Endothelial cell of umbilical vein (primary cell): ENCODE data around the gene ADGRL3. TPM values are rescaled to one million over a fixed set of nuclear protein-coding genes. Genes with fewer than 3 reads are reported as not detected.

Experiments used
- BruUV-seq: library from RNA; stranded (reverse); fragments of 400-500 nt; replicated peaks from 2 replicates; lab custom pipeline; 2021; lab: Mats Ljungman, UMichigan
- CTCF ChIA-PET: fragments of 300-600, 350-600 bp; sonication (Branson Sonifier 250); formaldehyde crosslinking; loops from one replicate; lab custom pipeline; 2021; ENCODE audit warnings: antibody characterized with exemption, inconsistent platforms; lab: Charles Lee
- POLR2A ChIA-PET: fragments of 300-600, 350-600 bp; sonication (Branson Sonifier 250); formaldehyde crosslinking; loops from one replicate; lab custom pipeline; 2021; ENCODE audit warnings: antibody characterized with exemption, inconsistent platforms; lab: Charles Lee
- DNase-seq: peaks from one replicate; pipeline ENCODE4 v3.0.0-alpha.2; 2011; ENCODE audit warnings: low read depth, low spot score
- FAIRE-seq: peaks from 2 replicates; lab custom pipeline; 2011; peaks lifted over from hg19 to GRCh38; lab: Jason Lieb, UNC
- H2AFZ ChIP-seq: 2 replicates; pipeline ENCODE4 v1.6.0; 2012; ENCODE audit warnings: low read depth, low read length, control low read depth, inconsistent platforms
- H3K27ac ChIP-seq: 2 replicates; pipeline ENCODE4 v1.5.1; 2011; ENCODE audit warnings: low read depth, mild to moderate bottlenecking, control low read depth, low read length, moderate library complexity; ENCODE audit not compliant: insufficient read depth
- H3K27me3 ChIP-seq, 2 experiments: 2 replicates each; pipeline versions ENCODE4 v1.6.0 to v1.6.1; 2011; ENCODE audit warnings: low read length in 2 of 2, mixed read lengths in 1 of 2; ENCODE audit not compliant: control insufficient read depth in 2 of 2, insufficient read depth in 2 of 2
- H3K36me3 ChIP-seq, 2 experiments: 2 replicates in 1 of 2; 3 replicates in 1 of 2; pipeline ENCODE4 v1.5.1; 2011; ENCODE audit warnings: low read length in 2 of 2, mild to moderate bottlenecking in 1 of 2, moderate library complexity in 1 of 2; ENCODE audit not compliant: control insufficient read depth in 2 of 2, insufficient read depth in 2 of 2; ENCODE audit errors: extremely low read depth in 1 of 2
- H3K4me1 ChIP-seq: 3 replicates; pipeline ENCODE4 v1.5.1; 2011; ENCODE audit warnings: mild to moderate bottlenecking, low read length; ENCODE audit not compliant: control insufficient read depth, insufficient read depth; ENCODE audit errors: extremely low read depth
- H3K4me2 ChIP-seq: 2 replicates; pipeline ENCODE4 v1.6.1; 2011; ENCODE audit warnings: low read length, control low read depth, mixed read lengths; ENCODE audit not compliant: insufficient read depth
- H3K4me3 ChIP-seq, 3 experiments: fragments of 200-600 bp in 1 of 3; sonication (generic), shearing (Covaris generic) in 1 of 3; replicated peaks in 1 of 3; 2 replicates each; pipeline ENCODE4 v1.5.1; 2011 to 2016; ENCODE audit warnings: control low read depth in 3 of 3, low read length in 3 of 3, mild to moderate bottlenecking in 2 of 3, inconsistent platforms in 1 of 3, low read depth in 1 of 3, moderate library complexity in 1 of 3; ENCODE audit not compliant: insufficient read depth in 1 of 3
- H3K79me2 ChIP-seq: 2 replicates; pipeline ENCODE4 v1.6.0; 2012; ENCODE audit warnings: low read length, inconsistent platforms; ENCODE audit not compliant: control insufficient read depth, insufficient read depth
- H3K9ac ChIP-seq: replicated peaks from 2 replicates; pipeline ENCODE3; 2011; ENCODE audit warnings: low read length, control low read depth; ENCODE audit not compliant: insufficient read depth; ENCODE audit errors: extremely low read depth
- H3K9me1 ChIP-seq: replicated peaks from 3 replicates; pipeline ENCODE4 v1.6.0; 2011; ENCODE audit warnings: mild to moderate bottlenecking, low read length; ENCODE audit not compliant: control insufficient read depth, insufficient read depth; ENCODE audit errors: extremely low read depth
- H3K9me3 ChIP-seq: replicated peaks from 2 replicates; pipeline ENCODE4 v1.5.1; 2012; ENCODE audit warnings: low read length, inconsistent platforms; ENCODE audit not compliant: control insufficient read depth, insufficient read depth
- H4K20me1 ChIP-seq: replicated peaks from 2 replicates; pipeline ENCODE3; 2011; ENCODE audit warnings: mild to moderate bottlenecking, low read length; ENCODE audit not compliant: control insufficient read depth, insufficient read depth; ENCODE audit errors: extremely low read depth
- EZH2 ChIP-seq: IDR thresholded peaks from 2 replicates; pipeline ENCODE4 v1.6.1; 2012; ENCODE audit warnings: borderline replicate concordance, low read depth, mild to moderate bottlenecking, moderate library complexity, low read length, inconsistent platforms; ENCODE audit not compliant: severe bottlenecking
- FOS ChIP-seq: IDR thresholded peaks from 2 replicates; pipeline ENCODE4 v1.6.1; 2011; ENCODE audit warnings: mild to moderate bottlenecking, low read length, moderate library complexity, borderline replicate concordance; ENCODE audit not compliant: insufficient read depth
- GATA2 ChIP-seq: IDR thresholded peaks from 2 replicates; pipeline ENCODE4 v1.7.0; 2011; ENCODE audit warnings: low read depth, mild to moderate bottlenecking, moderate library complexity, mixed read lengths, low read length; ENCODE audit not compliant: insufficient read length, insufficient read depth
- JUN ChIP-seq: IDR thresholded peaks from 2 replicates; pipeline ENCODE4 v1.6.1; 2011; ENCODE audit warnings: borderline replicate concordance, low read depth; ENCODE audit not compliant: insufficient read length, insufficient read depth
- MYC ChIP-seq: IDR thresholded peaks from one replicate; pipeline ENCODE4 v1.6.1; 2011; ENCODE audit warnings: mild to moderate bottlenecking, low read depth, low read length
- POLR2A ChIP-seq: IDR thresholded peaks from 2 replicates; pipeline ENCODE4 v1.6.1; 2012; ENCODE audit warnings: low read depth, mild to moderate bottlenecking, control low read depth, low read length
- POLR2AphosphoS5 ChIP-seq: IDR thresholded peaks from 2 replicates; pipeline ENCODE4 v1.6.1; 2012; ENCODE audit warnings: low read depth, mild to moderate bottlenecking, control low read depth, low read length, moderate library complexity; ENCODE audit not compliant: insufficient read depth
- dilution Hi-C: fragments of 300-500 bp; cut with MboI; formaldehyde crosslinking; loops from one replicate; pipeline ENCODE4 v1.15.0; 2019; ENCODE audit warnings: low sequenced_read_pairs; ENCODE audit not compliant: extremely low pct_ligation_motif_present
- intact Hi-C: fragments of 100-400 bp; cut with micrococcal nuclease; formaldehyde crosslinking; loops from one replicate; pipeline ENCODE4 v1.10.0; 2022
- polyA plus RNA-seq, 4 experiments: library from polyadenylated mRNA; depleted of rRNA in 3 of 4; stranded (reverse) in 3 of 4; unstranded in 1 of 4; fragments of >200 nt; gene quantifications; 2 replicates each; pipeline versions ENCODE4 v1.2.1 to v1.2.3, GENCODE V29; 2011 to 2012; ENCODE audit warnings: missing spikeins in 1 of 4
- total RNA-seq: library from RNA; stranded (reverse); gene quantifications from 2 replicates; pipeline ENCODE4 v1.2.3, GENCODE V29; 2021
- TF ChIP-seq, protein P1 (sequence below), 2 donors: IDR thresholded peaks; 1 replicate in 1 of 2; 2 replicates in 1 of 2; pipeline ENCODE4 v1.5.1; 2011; ENCODE audit warnings: low read length in 2 of 2, mild to moderate bottlenecking in 2 of 2, moderate library complexity in 2 of 2, control low read depth in 1 of 2, inconsistent platforms in 1 of 2, low read depth in 1 of 2; ENCODE audit not compliant: insufficient read depth in 1 of 2; ENCODE audit errors: extremely low read depth in 1 of 2
- TF ChIP-seq, protein P2 (sequence below): IDR thresholded peaks from 2 replicates; pipeline ENCODE4 v1.6.1; 2011; ENCODE audit not compliant: insufficient read depth, insufficient read length

ADGRL3 gene
- total and polyA plus RNA-seq, 2 donors (not counting 3 experiments of a cell fraction or from before 2014, with no cell fraction given) = not detected

DNA sequence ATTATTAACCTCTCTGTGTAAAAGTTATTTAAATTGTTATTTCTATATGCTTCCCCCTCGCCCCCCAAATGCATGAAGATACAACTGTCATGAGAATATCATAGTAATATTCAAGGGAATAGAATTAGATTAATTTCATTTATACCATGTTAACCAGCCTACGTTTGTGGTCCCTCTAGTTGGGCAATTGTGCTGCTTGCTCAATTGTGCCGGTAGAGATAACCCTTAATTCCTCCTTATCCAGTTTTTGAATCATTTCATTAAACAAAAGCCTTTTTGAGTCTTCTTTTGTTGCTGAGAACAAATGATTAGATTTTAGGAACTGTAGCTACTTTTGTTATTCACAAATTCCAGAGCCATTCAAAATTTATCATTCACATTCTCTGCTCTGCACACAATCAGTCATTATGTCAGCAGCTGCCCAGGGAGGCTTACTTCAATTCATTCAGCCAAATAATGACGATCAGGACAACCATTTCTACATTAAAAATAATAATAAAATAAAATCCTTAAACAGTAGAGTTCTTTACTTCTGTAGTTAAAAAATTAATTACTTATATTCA is 98.1 kb downstream of the ADGRL3 start:
- ChIA-PET POLR2A (no interaction called here), CTCF (no interaction called here)
- Histone ChIP-seq H2AFZ (no peak overlapping the region), H3K27ac (no peak overlapping the region), H3K4me2 (no peak overlapping the region), H3K9me1 (no peaks in the 10 kb centered on the region), H3K9me3 (no peaks in the 10 kb centered on the region), H3K4me1 (no peaks in the 10 kb centered on the region), H3K79me2 (no peaks in the 10 kb centered on the region), H3K9ac (no peak overlapping the region), H3K27me3 (no peaks in the 10 kb centered on the region), H4K20me1 (no peaks in the 10 kb centered on the region), H3K4me3 (no peak overlapping the region), H3K36me3 (no peaks in the 10 kb centered on the region)
- dilution Hi-C loops = no loop called here
- intact Hi-C loops = no loop called here
- no peak for FAIRE-seq
- no peak for DNase-seq
- no peak for TF ChIP-seq EZH2
- no peak for TF ChIP-seq POLR2A
- TF ChIP-seq GATA2 = no peak
- TF ChIP-seq POLR2AphosphoS5 = no peak
- TF ChIP-seq FOS = no peak
- TF ChIP-seq, protein P1, sequence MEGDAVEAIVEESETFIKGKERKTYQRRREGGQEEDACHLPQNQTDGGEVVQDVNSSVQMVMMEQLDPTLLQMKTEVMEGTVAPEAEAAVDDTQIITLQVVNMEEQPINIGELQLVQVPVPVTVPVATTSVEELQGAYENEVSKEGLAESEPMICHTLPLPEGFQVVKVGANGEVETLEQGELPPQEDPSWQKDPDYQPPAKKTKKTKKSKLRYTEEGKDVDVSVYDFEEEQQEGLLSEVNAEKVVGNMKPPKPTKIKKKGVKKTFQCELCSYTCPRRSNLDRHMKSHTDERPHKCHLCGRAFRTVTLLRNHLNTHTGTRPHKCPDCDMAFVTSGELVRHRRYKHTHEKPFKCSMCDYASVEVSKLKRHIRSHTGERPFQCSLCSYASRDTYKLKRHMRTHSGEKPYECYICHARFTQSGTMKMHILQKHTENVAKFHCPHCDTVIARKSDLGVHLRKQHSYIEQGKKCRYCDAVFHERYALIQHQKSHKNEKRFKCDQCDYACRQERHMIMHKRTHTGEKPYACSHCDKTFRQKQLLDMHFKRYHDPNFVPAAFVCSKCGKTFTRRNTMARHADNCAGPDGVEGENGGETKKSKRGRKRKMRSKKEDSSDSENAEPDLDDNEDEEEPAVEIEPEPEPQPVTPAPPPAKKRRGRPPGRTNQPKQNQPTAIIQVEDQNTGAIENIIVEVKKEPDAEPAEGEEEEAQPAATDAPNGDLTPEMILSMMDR (IDR thresholded peaks at IDR 0.05; ENCODE audit: extremely low read depth in 1 of 2, insufficient read depth in 1 of 2, low read depth in 1 of 2, low read length in 2 of 2) = no peak
- TF ChIP-seq, protein P2, sequence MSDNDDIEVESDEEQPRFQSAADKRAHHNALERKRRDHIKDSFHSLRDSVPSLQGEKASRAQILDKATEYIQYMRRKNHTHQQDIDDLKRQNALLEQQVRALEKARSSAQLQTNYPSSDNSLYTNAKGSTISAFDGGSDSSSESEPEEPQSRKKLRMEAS = no peak
- TF ChIP-seq MYC = no peak
- no peak for TF ChIP-seq JUN
- BruUV-seq = no TSS peak
